HL-60 (cell line): ENCODE measurements around the gene PDYN.
"Not testable (repeated sequence)": the region's sequence is repeated elsewhere in the genome, so short reads cannot be mapped to it uniquely, and the experiment has no call there.

Experiments used
- DNase-seq, 2 experiments: peaks; one replicate each; pipeline ENCODE4 v3.0.0-alpha.2; 2010 to 2020; ENCODE audit warnings: low read depth in 1 of 2, low spot score in 1 of 2
- H3K27ac ChIP-seq: fragments of 250-450 bp; sonication (Bioruptor Pico); replicated peaks from 2 replicates; pipeline ENCODE4 v1.5.1; 2020; ENCODE audit warnings: mild to moderate bottlenecking, moderate library complexity
- H3K27me3 ChIP-seq: fragments of 250-450 bp; sonication (Bioruptor Pico); 2 replicates; pipeline ENCODE4 v1.5.1; 2021; ENCODE audit warnings: mild to moderate bottlenecking, moderate library complexity; ENCODE audit not compliant: insufficient read depth, poor library complexity, severe bottlenecking
- H3K4me3 ChIP-seq: replicated peaks from 2 replicates; pipeline ENCODE4 v1.5.1; 2011; ENCODE audit warnings: mild to moderate bottlenecking, control low read depth, low read length; ENCODE audit not compliant: insufficient read depth
- CTCF ChIP-seq: IDR thresholded peaks from one replicate; pipeline ENCODE4 v1.5.1; 2011; ENCODE audit warnings: low read length, control low read depth, inconsistent platforms; ENCODE audit not compliant: insufficient read depth
- GABPA ChIP-seq: IDR thresholded peaks from 2 replicates; pipeline ENCODE4 v1.6.1; 2012; ENCODE audit warnings: low read depth
- POLR2AphosphoS5 ChIP-seq: IDR thresholded peaks from 2 replicates; pipeline ENCODE4 v1.6.1; 2012; ENCODE audit warnings: low read depth
- REST ChIP-seq: IDR thresholded peaks from 2 replicates; pipeline ENCODE4 v1.6.1; 2012; ENCODE audit warnings: low read depth; ENCODE audit not compliant: insufficient replicate concordance
- SPI1 ChIP-seq: IDR thresholded peaks from 2 replicates; pipeline ENCODE4 v1.6.1; 2012; ENCODE audit warnings: low read depth, mild to moderate bottlenecking, borderline replicate concordance
- long read RNA-seq: library from polyadenylated mRNA; unstranded; transcript quantifications from one replicate; pipeline ENCODE4 v2.0.0, GENCODE V29; 2020

Gene PDYN
- long read RNA-seq, result 0 reads

- TF ChIP-seq REST, result no peak
- no peak for TF ChIP-seq POLR2AphosphoS5
- no peak for TF ChIP-seq SPI1
- TF ChIP-seq GABPA, result no peak
- no peak for TF ChIP-seq CTCF
- no peak within 1 kb of the TSS for H3K4me3 ChIP-seq
- no peak for DNase-seq
- peaks cover 24% of the 10 kb centered on the region for H3K27me3 ChIP-seq
- no peak within 1 kb of the TSS for H3K27ac ChIP-seq
Measured at GRCh38 chr20:1993986-1994385, at the start of gene PDYN. Gene PDYN (minus strand): TSS chr20:1994058. CDS start chr20:1983084, 10,974 bp downstream.

- DNase-seq, result no peak
- TF ChIP-seq GABPA, result no peak
- no peak for TF ChIP-seq REST
- no peak for TF ChIP-seq CTCF
- no peak for TF ChIP-seq POLR2AphosphoS5
- Histone ChIP-seq H3K27me3 (no peaks in the 10 kb centered on the region), H3K27ac (no peak overlapping the region), H3K4me3 (no peak overlapping the region)
Measured at GRCh38 chr20:2042400-2042799, 48.5 kb upstream of the PDYN start.

- DNase-seq, result no peak
- TF ChIP-seq SPI1, result no peak
- Histone ChIP-seq H3K4me3 (no peak overlapping the region), H3K27me3 (peaks cover 10% of the 10 kb centered on the region), H3K27ac (no peak overlapping the region)
Measured at GRCh38 chr20:2038161-2038560, 44.3 kb upstream of the PDYN start.

- TF ChIP-seq SPI1 (no peak), REST (no peak), POLR2AphosphoS5 (no peak), CTCF (no peak), GABPA (no peak)
- no peak for DNase-seq
- H3K27me3 ChIP-seq, result peaks cover 12% of the 10 kb centered on the region
- no peak overlapping the region for H3K4me3 ChIP-seq
- no peak overlapping the region for H3K27ac ChIP-seq
Measured at GRCh38 chr20:2037296-2037914, 43.5 kb upstream of the PDYN start.

- not testable (repeated sequence) for DNase-seq, H3K4me3 ChIP-seq, H3K27ac ChIP-seq
- peaks cover 12% of the 10 kb centered on the region for H3K27me3 ChIP-seq
Measured at GRCh38 chr20:2036357-2036756, 42.5 kb upstream of the PDYN start.
